ENCODE data around the gene SH2D3A.
"Not testable (repeated sequence)": the region's sequence is repeated elsewhere in the genome, so short reads cannot be mapped to it uniquely, and the experiment has no call there.

Gene SH2D3A

DNA sequence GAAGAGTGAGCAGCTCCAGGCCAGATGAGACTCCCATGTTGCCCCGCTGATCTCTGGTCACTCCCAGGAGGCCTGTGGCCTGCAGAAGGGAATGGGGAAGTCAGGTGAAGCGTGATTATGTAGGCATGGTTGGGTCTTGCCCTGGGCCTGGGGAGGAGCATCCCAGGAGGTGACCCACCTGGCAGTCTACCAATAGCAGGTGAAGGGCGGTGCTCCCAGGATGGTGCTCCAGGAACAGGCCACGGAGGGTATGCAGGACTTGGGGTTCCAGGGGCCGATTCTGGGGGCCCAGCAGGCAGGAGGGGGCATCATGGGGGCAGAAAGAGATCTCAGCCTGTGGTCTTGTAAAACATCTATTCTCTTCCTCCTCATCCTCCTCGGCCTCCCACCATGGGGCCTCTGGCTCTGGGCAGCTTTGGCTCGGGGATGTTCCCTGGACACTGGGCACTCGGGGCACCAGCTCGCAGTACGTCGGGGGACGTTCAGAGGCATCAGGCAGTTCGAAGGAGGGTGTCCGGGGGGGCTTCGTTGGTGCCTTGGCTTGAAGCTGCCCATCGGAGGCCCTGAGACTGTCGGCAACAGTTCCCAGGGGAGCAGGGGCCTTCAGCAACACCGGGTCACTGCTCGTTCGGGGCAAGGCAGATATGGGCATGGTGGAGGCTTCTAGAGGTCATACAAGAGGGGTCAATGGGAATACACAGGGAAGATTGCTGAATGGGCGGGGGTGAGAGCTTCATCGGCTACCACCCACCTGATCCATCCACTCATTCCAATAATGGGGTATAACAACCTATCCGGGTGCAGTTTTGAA is 12.4 kb downstream of the SH2D3A start:
- no peak for DNase-seq (ENCODE audit: low read depth)

DNA sequence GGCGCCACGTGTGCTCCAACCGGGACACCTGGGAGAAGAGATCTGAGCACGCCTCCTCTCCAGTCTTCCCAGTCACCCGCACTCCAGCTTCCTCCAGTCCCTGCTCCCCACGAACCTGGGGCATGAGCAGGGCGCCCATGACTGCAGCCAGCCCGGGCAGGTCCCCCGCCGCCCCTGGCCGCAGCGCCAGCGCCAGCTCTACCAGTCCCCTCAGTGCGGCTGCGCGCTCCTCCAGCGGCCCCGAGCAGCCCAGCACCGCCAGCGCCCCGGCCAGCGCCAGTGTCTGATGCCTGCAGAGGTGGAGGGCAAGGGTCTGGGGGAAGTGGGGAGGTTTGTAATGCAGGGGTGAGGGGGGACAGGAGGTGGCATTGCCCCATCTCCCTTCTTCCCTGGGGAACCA is 13.1 kb downstream of the SH2D3A start:
- DNase-seq (ENCODE audit: low read depth): no peak

DNA sequence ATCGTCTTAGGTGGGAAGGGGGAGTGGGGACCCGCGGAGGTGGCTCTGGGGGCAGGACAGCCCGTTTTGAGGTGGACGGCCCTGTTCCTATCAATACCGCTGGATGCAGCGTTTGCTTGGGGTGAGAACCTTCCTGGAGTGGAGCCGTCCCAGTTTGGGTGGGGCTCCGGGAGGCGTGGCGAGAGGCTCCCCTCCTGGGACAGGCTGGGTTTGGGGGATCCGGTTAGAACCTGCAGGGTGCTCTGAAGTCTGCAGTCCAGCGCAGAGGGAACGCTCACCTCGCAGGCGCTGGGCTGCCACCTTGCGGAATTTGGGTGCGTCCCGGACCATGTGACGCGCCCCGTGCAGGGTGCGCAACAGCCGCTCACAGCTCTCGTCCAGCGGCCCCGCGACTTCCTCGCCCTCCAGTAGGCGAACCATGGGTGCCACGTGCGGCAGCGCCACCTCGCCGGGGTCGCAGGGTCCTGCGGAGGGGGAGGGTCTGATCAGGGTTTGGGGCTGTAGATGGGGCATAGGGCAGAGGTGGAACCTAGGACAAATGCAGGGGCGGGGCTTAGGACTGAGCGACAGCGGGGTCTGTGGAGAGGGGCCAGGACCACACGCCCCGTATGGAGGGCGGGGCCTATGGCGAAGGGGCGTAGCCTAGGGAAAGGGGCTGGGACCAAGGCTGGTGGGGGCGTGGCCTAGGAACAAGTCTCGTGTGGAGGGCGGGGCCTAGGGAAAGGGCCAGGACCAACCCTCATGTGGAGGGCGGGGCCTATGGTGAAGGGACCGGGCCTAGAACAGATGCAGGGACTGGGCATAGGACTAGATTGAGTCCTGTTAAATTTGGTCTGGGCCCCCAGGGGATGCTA is 13.8 kb downstream of the SH2D3A start:
- DNase-seq (ENCODE audit: low read depth): peak; percentile 85

GRCh38 chr19:6752256-6753177 is 14.7 kb downstream of the SH2D3A start:
- no peak for DNase-seq (ENCODE audit: low read depth)

GRCh38 chr19:6751189-6751588 is 16.0 kb downstream of the SH2D3A start:
- no peak for DNase-seq (ENCODE audit: low read depth)

GRCh38 chr19:6750062-6750461 is 17.2 kb downstream of the SH2D3A start:
- no peak for DNase-seq (ENCODE audit: low read depth)

GRCh38 chr19:6748543-6748942 is 18.7 kb downstream of the SH2D3A start:
- not testable (repeated sequence) for DNase-seq (ENCODE audit: low read depth)

DNA sequence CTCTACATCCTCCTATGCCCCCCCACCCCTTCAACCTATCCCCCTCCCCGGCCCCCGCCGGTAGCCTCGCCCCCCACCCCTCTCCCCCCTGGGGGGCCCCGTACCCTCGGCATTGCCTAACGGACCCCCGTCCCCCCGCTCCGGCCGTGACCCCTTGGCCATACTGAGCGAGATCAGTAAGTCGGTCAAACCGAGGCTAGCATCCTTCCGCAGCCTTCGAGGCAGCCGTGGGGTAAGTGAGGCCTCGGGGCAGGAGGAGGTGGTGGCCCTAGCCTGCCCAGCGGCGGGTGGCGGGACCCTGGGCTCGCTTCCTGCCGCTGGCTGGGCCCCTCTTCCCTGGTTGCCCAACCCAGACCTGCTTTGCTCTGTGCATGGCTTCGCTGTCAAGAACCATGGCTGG is 21.3 kb downstream of the SH2D3A start:
- no peak for DNase-seq (ENCODE audit: low read depth)

GRCh38 chr19:6744381-6745301 is 22.6 kb downstream of the SH2D3A start:
- no peak for DNase-seq (ENCODE audit: low read depth)

- DNase-seq (ENCODE audit: low read depth): no peak
These were observed 23.4 kb downstream of the SH2D3A start for GRCh38 chr19:6743714-6744380.

- no peak for DNase-seq (ENCODE audit: low read depth)
These were observed 24.2 kb downstream of the SH2D3A start for GRCh38 chr19:6743066-6743465.

DNA sequence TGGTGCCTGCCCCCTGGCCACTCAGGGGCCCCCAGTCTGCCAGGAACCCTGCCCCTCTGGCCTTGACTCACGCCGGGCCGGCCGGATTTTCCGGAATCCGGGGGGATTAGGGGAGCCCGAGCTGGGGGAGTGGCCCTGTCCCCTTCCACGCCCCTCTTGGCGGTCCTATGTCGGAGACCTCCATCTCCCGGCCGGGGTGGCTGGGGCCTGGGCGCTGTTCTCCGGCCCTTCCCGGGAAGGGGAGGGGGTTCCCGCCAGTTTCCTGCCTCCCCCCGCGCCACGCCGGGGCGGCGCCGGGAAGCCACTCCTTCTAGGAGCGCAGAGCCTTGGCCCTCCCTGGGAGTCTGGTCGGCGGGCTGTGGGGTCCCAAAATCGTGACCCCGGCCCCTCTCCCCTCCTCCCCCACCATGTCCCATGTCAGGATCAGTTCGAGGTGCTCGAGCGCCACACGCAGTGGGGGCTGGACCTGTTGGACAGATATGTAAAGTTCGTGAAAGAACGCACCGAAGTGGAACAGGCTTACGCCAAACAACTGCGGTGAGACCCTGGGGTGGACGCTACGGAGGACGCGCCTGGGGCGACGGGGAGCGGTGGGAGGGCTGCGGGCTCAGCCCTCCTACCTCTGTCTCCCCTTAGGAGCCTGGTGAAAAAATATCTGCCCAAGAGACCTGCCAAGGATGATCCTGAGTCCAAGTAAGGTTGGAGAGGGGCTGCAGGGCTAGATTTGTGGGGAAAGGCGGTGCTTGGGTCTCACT is 26.5 kb downstream of the SH2D3A start:
- DNase-seq (ENCODE audit: low read depth): no peak

- no peak for DNase-seq (ENCODE audit: low read depth)
These were observed 27.2 kb downstream of the SH2D3A start for GRCh38 chr19:6739883-6740588.

GRCh38 chr19:6739390-6739882 is 27.8 kb downstream of the SH2D3A start, which contains the start of gene TRIP10:
TRIP10 (plus strand) TSS chr19:6739680; CDS start chr19:6739762, 82 bp downstream.
- DNase-seq (ENCODE audit: low read depth): peak; percentile 84

- no peak for DNase-seq (ENCODE audit: low read depth)
These were observed 28.3 kb downstream of the SH2D3A start for GRCh38 chr19:6738787-6739389.

- peak; percentile 70 for DNase-seq (ENCODE audit: low read depth)
These were observed 29.1 kb downstream of the SH2D3A start for GRCh38 chr19:6737873-6738786.

- DNase-seq (ENCODE audit: low read depth): peak; percentile 99
These were observed 29.9 kb downstream of the SH2D3A start, which contains the start of gene GPR108 for GRCh38 chr19:6737284-6737872. GPR108 (minus strand) TSS chr19:6737580; CDS start chr19:6737576, 4 bp downstream.
